Testis (tissue), 3 donors: Measurements from ENCODE around the gene IFT57. TPM values are rescaled to one million over a fixed set of nuclear protein-coding genes. Genes with fewer than 3 reads are reported as not detected.

Experiments
- DNase-seq: peaks from one replicate; pipeline ENCODE4 v3.0.0-alpha.2; 2019
- H3K27ac ChIP-seq, 2 donors: fragments of 200-600 bp; sonication (generic); one replicate each; pipeline ENCODE4 v1.5.1; 2019
- H3K27me3 ChIP-seq: fragments of 200-600 bp; sonication (generic); one replicate; pipeline ENCODE4 v1.5.1; 2019
- H3K36me3 ChIP-seq: fragments of 200-600 bp; sonication (generic); one replicate; pipeline ENCODE4 v1.5.1; 2017; ENCODE audit warnings: low read depth; ENCODE audit errors: missing control alignments
- H3K4me1 ChIP-seq: fragments of 200-600 bp; sonication (generic); one replicate; pipeline ENCODE4 v1.5.1; 2019
- H3K4me3 ChIP-seq, 2 donors: fragments of 200-600 bp; sonication (generic); one replicate each; pipeline ENCODE4 v1.5.1; 2017 to 2019
- H3K9me3 ChIP-seq: fragments of 200-600 bp; sonication (generic); one replicate; pipeline ENCODE4 v1.5.1; 2017
- CTCF ChIP-seq, 3 experiments: fragments of 450-650 bp in 2 of 3; fragments of 200-600 bp in 1 of 3; sonication (generic) in 1 of 3; IDR thresholded peaks; one replicate each; pipeline ENCODE4 v1.5.1; 2016 to 2019; ENCODE audit warnings: antibody characterized with exemption in 3 of 3, mild to moderate bottlenecking in 2 of 3, moderate library complexity in 1 of 3
- POLR2A ChIP-seq: fragments of 450-650 bp; IDR thresholded peaks from one replicate; pipeline ENCODE4 v1.6.1; 2017; ENCODE audit warnings: antibody characterized with exemption, mild to moderate bottlenecking, moderate library complexity
- WGBS, 2 donors: methylation state at CpG; one replicate each; pipeline ENCODE4 v1.1.5; 2018; 5-methylcytosine and 5-hydroxymethylcytosine counted together
- intact Hi-C: fragments of 100-400 bp; cut with DNase I; formaldehyde crosslinking; loops from one replicate; pipeline ENCODE4 v1.15.1; 2023; ENCODE audit warnings: low total_unique reads
- polyA plus RNA-seq: library from polyadenylated mRNA; stranded (reverse); fragments of 350-450 nt; fragmentation: Illumina TruSeq; extraction: RNeasy Lipid Tissue Mini Kit (QIAGEN cat#74804); gene quantifications from one replicate; pipeline ENCODE4 v1.2.3, GENCODE V29; 2014; ENCODE audit warnings: low read depth, low replicate concordance; ENCODE audit not compliant: insufficient read depth
- total RNA-seq, 2 donors: library from RNA; depleted of rRNA; stranded (reverse); fragments of >200 nt; gene quantifications; one replicate each; pipeline ENCODE4 v1.2.3, GENCODE V29; 2016

Gene IFT57
- total and polyA plus RNA-seq, 3 donors from 2014 or later = 112 to 211 (median 185) TPM

- TF ChIP-seq POLR2A = no peak
- TF ChIP-seq CTCF (IDR thresholded peaks at IDR 0.05) = no peak
- H3K27me3 ChIP-seq = no peaks in the 10 kb centered on the region
- intact Hi-C loops = no loop called here
- no peaks in the 10 kb centered on the region for H3K36me3 ChIP-seq
- H3K4me1 ChIP-seq = no peaks in the 10 kb centered on the region
- H3K4me3 ChIP-seq = no peak overlapping the region
- DNase-seq = no peak
- H3K9me3 ChIP-seq = no peaks in the 10 kb centered on the region
- H3K27ac ChIP-seq = no peak overlapping the region
Observed at GRCh38 chr3:108164391-108164790, 57.8 kb downstream of the IFT57 start.

- Histone ChIP-seq H3K27me3 (no peaks in the 10 kb centered on the region), H3K9me3 (no peaks in the 10 kb centered on the region), H3K27ac (no peak overlapping the region), H3K36me3 (no peaks in the 10 kb centered on the region), H3K4me3 (no peak overlapping the region), H3K4me1 (no peaks in the 10 kb centered on the region)
- TF ChIP-seq POLR2A (no peak), CTCF (IDR thresholded peaks at IDR 0.05) (no peak)
- no peak for DNase-seq
- intact Hi-C loops = no loop called here
- 73 to 80% methylated on average over 1 of the region's 1 CpG for WGBS, 2 donors
Observed at GRCh38 chr3:108159865-108160264, 62.4 kb downstream of the IFT57 start.

GRCh38 chr3:108159105-108159504, 63.1 kb downstream of the IFT57 start:
- TF ChIP-seq POLR2A (no peak), CTCF (IDR thresholded peaks at IDR 0.05) (no peak)
- no peak for DNase-seq
- no peak overlapping the region for H3K27ac ChIP-seq
- no peaks in the 10 kb centered on the region for H3K4me1 ChIP-seq
- H3K9me3 ChIP-seq = no peaks in the 10 kb centered on the region
- WGBS, 2 donors = 86 to 93% methylated on average over 7 of the region's 7 CpGs
- intact Hi-C loops = no loop called here
- H3K36me3 ChIP-seq = no peaks in the 10 kb centered on the region
- H3K27me3 ChIP-seq = no peaks in the 10 kb centered on the region
- no peak overlapping the region for H3K4me3 ChIP-seq

GRCh38 chr3:108158251-108158650, 64.0 kb downstream of the IFT57 start:
- 61 to 67% methylated on average over 1 of the region's 1 CpG for WGBS, 2 donors
- H3K9me3 ChIP-seq = no peaks in the 10 kb centered on the region
- no peak for TF ChIP-seq CTCF (IDR thresholded peaks at IDR 0.05)
- no peak for TF ChIP-seq POLR2A
- no peak overlapping the region for H3K27ac ChIP-seq
- no peak overlapping the region for H3K4me3 ChIP-seq
- H3K36me3 ChIP-seq = no peaks in the 10 kb centered on the region
- DNase-seq = no peak
- no peaks in the 10 kb centered on the region for H3K4me1 ChIP-seq
- intact Hi-C loops = no loop called here
- H3K27me3 ChIP-seq = no peaks in the 10 kb centered on the region

- intact Hi-C loops = no loop called here
- Histone ChIP-seq H3K4me3 (no peak overlapping the region), H3K27ac (no peak overlapping the region), H3K36me3 (no peaks in the 10 kb centered on the region), H3K9me3 (no peaks in the 10 kb centered on the region), H3K4me1 (no peaks in the 10 kb centered on the region), H3K27me3 (no peaks in the 10 kb centered on the region)
- DNase-seq = no peak
- TF ChIP-seq CTCF (IDR thresholded peaks at IDR 0.05) = no peak
- no peak for TF ChIP-seq POLR2A
- 83 to 94% methylated on average over 2 of the region's 2 CpGs for whole genome bisulfite sequencing, 2 donors
Observed at GRCh38 chr3:108157273-108157672, 65.0 kb downstream of the IFT57 start.
